Sciatic nerve (tissue), 2 donors: ENCODE measurements around the gene CXCR6. TPM values are rescaled to one million over a fixed set of nuclear protein-coding genes. Genes with fewer than 3 reads are reported as not detected.
"Not testable (repeated sequence)": the region's sequence is repeated elsewhere in the genome, so short reads cannot be mapped to it uniquely, and the experiment has no call there.

Experiments
- ATAC-seq: fragments of 200-7000 bp; cut with Tn5 transposase; one replicate; pipeline ENCODE4 v1.9.1; 2020; ENCODE audit warnings: mild to moderate bottlenecking, moderate library complexity
- DNase-seq: peaks from one replicate; pipeline ENCODE4 v3.0.0-alpha.2; 2020; ENCODE audit warnings: low spot score
- intact Hi-C: fragments of 100-400 bp; cut with DNase I; formaldehyde crosslinking; loops from one replicate; pipeline ENCODE4 v1.14.2; 2022
- total RNA-seq: library from RNA; stranded (reverse); fragmentation: NEBNext Ultra II Directional; extraction: Animal tissue kit (Norgen Biotek cat#: 25700); gene quantifications from one replicate; pipeline ENCODE4 v1.2.1, GENCODE V29; 2021
- donor health status: DM: no; HTN: no; CAD: no.
- donor health status: DM: no; HTN: no; CAD: no.

Gene CXCR6
- total RNA-seq, 1 donor from 2014 or later: 0.49 TPM

GRCh38 chr3:45995236-45996192 lies 52.2 kb downstream of the CXCR6 start, which contains the start of gene FYCO1:
TSS of gene FYCO1 (minus strand) at chr3:45995824. CDS start at chr3:45984910, 10,914 bp downstream.
- peak; percentile 95 for DNase-seq
- peak; percentile 98 for ATAC-seq
- intact Hi-C loops: no loop called here

- intact Hi-C loops, ATAC-seq, DNase-seq: not testable (repeated sequence)
These were observed 54.2 kb downstream of the CXCR6 start for GRCh38 chr3:45997499-45997898.

GRCh38 chr3:45997942-45998341 lies 54.7 kb downstream of the CXCR6 start:
- intact Hi-C loops: no loop called here
- ATAC-seq (no peak), DNase-seq (no peak)

Other genes with a start within 250 kb of the CXCR6 start
- gene SLC6A20, start 146.9 kb upstream of the CXCR6 start, total RNA-seq: 8.2 TPM
- 14.0 TPM for gene LZTFL1, start 101.3 kb upstream of the CXCR6 start, total RNA-seq
- gene CCR9, start 56.9 kb upstream of the CXCR6 start, total RNA-seq: 0.31 TPM
- gene FYCO1, start 52.4 kb downstream of the CXCR6 start, total RNA-seq: 60.6 TPM
- 0.27 TPM for gene XCR1, start 84.0 kb downstream of the CXCR6 start, total RNA-seq